Measurements from ENCODE around the gene TBX2. TPM values are rescaled to one million over a fixed set of nuclear protein-coding genes. Genes with fewer than 3 reads are reported as not detected.

TBX2 gene
- total and polyA plus RNA-seq, 2 of the 13 experiments (the other 11 are each of a cell fraction or from before 2014, with no cell fraction given) = 2.8 to 15.3 TPM

DNA sequence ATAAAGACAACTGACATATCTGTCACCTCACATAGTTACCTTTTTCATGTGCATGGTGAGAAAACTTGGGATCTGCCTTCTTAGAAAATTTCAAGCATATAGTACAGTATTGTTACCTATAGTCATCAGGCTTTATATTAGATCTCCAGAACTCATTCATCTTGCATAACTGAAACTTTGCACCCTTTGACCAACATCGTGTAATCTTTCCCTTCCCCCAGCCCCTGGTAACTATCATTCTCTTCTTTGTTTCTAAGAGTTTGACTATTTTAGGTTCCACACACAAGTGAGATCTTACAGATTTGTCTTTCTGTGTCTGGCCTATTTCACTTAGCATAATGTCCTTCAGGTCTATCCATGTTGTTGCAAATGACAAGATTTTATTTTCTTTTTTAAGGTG lies 29.6 kb downstream of the TBX2 start (continued):
- TF ChIP-seq SNRNP70 (IDR thresholded peaks at IDR 0.05; ENCODE audit: low read depth, low read length) (no peak), RARA (CRISPR knock-in tag; IDR thresholded peaks at IDR 0.05) (0 out of 2 replicates have a peak, but pooled peaks have one; percentile 23), ARID3A (IDR thresholded peaks at IDR 0.05; ENCODE audit: low read depth, low read length) (peak; percentile 52; the same call in 1 of the 2 replicates), MIER3 (CRISPR knock-in tag; IDR thresholded peaks at IDR 0.05; ENCODE audit: borderline replicate concordance) (peak; percentile 41; the same call in 1 of the 2 replicates), ZFP37 (CRISPR knock-in tag; IDR thresholded peaks at IDR 0.05; ENCODE audit: borderline replicate concordance) (no peak), PBX3 (CRISPR knock-in tag; IDR thresholded peaks at IDR 0.05; ENCODE audit: borderline replicate concordance) (no peak), CREB1 (IDR thresholded peaks at IDR 0.05) (no peak), CREB1 (CRISPR knock-in tag; IDR thresholded peaks at IDR 0.05) (0 out of 2 replicates have a peak, but pooled peaks have one; percentile 28), CHD2 (IDR thresholded peaks at IDR 0.05; ENCODE audit: low read depth, low read length) (no peak), RXRB (CRISPR knock-in tag; IDR thresholded peaks at IDR 0.05; ENCODE audit: borderline replicate concordance) (peak; percentile 64; the same call in 1 of the 2 replicates), PBX2 (CRISPR knock-in tag; IDR thresholded peaks at IDR 0.05) (no peak), EP300 (IDR thresholded peaks at IDR 0.05; ENCODE audit: low read depth in 2 of 2, low read length in 2 of 2) (peak; percentile 20 to 48; a peak in 1 of 4 replicates), EP300 (CRISPR knock-in tag; IDR thresholded peaks at IDR 0.05; ENCODE audit: borderline replicate concordance) (0 out of 2 replicates have a peak, but pooled peaks have one; percentile 43), KDM4B (CRISPR knock-in tag; IDR thresholded peaks at IDR 0.05) (no peak), YEATS2 (CRISPR knock-in tag; IDR thresholded peaks at IDR 0.05; ENCODE audit: borderline replicate concordance) (no peak), PREB (CRISPR knock-in tag; IDR thresholded peaks at IDR 0.05) (no peak)
- TF ChIP-seq, protein P1, sequence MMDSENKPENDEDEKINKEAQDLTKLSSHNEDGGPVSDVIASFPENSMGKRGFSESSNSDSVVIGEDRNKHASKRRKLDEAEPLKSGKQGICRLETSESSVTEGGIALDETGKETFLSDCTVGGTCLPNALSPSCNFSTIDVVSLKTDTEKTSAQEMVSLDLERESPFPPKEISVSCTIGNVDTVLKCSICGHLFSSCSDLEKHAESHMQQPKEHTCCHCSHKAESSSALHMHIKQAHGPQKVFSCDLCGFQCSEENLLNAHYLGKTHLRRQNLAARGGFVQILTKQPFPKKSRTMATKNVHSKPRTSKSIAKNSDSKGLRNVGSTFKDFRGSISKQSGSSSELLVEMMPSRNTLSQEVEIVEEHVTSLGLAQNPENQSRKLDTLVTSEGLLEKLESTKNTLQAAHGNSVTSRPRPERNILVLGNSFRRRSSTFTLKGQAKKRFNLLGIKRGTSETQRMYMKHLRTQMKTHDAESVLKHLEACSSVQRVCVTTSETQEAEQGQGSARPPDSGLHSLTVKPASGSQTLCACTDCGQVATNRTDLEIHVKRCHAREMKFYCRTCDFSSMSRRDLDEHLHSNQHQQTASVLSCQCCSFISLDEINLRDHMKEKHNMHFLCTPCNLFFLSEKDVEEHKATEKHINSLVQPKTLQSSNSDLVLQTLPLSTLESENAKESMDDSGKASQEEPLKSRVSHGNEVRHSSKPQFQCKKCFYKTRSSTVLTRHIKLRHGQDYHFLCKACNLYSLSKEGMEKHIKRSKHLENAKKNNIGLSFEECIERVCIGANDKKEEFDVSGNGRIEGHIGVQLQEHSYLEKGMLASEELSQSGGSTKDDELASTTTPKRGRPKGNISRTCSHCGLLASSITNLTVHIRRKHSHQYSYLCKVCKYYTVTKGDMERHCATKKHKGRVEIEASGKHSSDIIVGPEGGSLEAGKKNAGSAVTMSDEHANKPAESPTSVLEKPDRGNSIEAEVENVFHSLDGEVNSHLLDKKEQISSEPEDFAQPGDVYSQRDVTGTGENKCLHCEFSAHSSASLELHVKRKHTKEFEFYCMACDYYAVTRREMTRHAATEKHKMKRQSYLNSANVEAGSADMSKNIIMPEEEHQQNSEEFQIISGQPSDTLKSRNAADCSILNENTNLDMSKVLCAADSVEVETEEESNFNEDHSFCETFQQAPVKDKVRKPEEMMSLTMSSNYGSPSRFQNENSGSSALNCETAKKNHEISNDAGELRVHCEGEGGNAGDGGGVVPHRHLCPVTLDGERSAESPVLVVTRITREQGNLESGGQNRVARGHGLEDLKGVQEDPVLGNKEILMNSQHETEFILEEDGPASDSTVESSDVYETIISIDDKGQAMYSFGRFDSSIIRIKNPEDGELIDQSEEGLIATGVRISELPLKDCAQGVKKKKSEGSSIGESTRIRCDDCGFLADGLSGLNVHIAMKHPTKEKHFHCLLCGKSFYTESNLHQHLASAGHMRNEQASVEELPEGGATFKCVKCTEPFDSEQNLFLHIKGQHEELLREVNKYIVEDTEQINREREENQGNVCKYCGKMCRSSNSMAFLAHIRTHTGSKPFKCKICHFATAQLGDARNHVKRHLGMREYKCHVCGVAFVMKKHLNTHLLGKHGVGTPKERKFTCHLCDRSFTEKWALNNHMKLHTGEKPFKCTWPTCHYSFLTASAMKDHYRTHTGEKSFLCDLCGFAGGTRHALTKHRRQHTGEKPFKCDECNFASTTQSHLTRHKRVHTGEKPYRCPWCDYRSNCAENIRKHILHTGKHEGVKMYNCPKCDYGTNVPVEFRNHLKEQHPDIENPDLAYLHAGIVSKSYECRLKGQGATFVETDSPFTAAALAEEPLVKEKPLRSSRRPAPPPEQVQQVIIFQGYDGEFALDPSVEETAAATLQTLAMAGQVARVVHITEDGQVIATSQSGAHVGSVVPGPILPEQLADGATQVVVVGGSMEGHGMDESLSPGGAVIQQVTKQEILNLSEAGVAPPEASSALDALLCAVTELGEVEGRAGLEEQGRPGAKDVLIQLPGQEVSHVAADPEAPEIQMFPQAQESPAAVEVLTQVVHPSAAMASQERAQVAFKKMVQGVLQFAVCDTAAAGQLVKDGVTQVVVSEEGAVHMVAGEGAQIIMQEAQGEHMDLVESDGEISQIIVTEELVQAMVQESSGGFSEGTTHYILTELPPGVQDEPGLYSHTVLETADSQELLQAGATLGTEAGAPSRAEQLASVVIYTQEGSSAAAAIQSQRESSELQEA (CRISPR knock-in tag; IDR thresholded peaks at IDR 0.05; ENCODE audit: not compliant biosample characterization) = no peak
